ENCODE measurements around the gene NRAP. TPM values are rescaled to one million over a fixed set of nuclear protein-coding genes. Genes with fewer than 3 reads are reported as not detected.

Gene NRAP
- total RNA-seq, 1 experiment from 2014 or later: not detected

DNA sequence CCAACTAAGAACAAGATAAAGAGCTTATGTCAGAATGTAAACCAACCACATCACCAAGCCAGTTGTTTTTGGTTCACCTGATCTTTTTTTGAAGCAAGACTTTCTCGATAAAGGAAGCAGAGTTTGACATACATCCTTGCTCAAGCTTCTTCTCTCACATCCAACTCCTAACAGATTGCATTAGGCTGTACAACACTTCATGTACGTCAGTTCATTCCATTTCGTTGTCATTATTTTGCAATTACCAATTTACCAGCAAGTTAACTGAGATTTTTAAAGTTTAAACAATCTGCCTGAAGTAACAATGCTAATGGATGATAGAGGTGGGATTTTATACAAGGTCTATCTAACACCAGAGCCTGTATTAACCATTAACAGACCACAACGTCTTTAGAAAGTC is 41.0 kb downstream of the NRAP start:
- TF ChIP-seq, protein P1, sequence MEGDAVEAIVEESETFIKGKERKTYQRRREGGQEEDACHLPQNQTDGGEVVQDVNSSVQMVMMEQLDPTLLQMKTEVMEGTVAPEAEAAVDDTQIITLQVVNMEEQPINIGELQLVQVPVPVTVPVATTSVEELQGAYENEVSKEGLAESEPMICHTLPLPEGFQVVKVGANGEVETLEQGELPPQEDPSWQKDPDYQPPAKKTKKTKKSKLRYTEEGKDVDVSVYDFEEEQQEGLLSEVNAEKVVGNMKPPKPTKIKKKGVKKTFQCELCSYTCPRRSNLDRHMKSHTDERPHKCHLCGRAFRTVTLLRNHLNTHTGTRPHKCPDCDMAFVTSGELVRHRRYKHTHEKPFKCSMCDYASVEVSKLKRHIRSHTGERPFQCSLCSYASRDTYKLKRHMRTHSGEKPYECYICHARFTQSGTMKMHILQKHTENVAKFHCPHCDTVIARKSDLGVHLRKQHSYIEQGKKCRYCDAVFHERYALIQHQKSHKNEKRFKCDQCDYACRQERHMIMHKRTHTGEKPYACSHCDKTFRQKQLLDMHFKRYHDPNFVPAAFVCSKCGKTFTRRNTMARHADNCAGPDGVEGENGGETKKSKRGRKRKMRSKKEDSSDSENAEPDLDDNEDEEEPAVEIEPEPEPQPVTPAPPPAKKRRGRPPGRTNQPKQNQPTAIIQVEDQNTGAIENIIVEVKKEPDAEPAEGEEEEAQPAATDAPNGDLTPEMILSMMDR (IDR thresholded peaks at IDR 0.05; ENCODE audit: unreplicated experiment): no peak
- Mint-ChIP-seq H3K36me3 (ENCODE audit: insufficient read depth, unreplicated experiment) (no peaks in the 10 kb centered on the region), H3K27me3 (ENCODE audit: unreplicated experiment) (peaks cover 55% of the 10 kb centered on the region), H3K4me1 (ENCODE audit: low read depth, unreplicated experiment) (no peaks in the 10 kb centered on the region), H3K4me3 (ENCODE audit: low read depth, unreplicated experiment) (no peak overlapping the region), H3K9me3 (ENCODE audit: low read depth, unreplicated experiment) (no peaks in the 10 kb centered on the region), H3K27ac (ENCODE audit: unreplicated experiment) (no peak overlapping the region)
- CTCF ChIA-PET: no interaction called here
- no TSS peak for BruUV-seq (replicated peaks)
- DNase-seq: no peak
- intact Hi-C loops (cut with micrococcal nuclease; ENCODE audit: unreplicated experiment): no loop called here

DNA sequence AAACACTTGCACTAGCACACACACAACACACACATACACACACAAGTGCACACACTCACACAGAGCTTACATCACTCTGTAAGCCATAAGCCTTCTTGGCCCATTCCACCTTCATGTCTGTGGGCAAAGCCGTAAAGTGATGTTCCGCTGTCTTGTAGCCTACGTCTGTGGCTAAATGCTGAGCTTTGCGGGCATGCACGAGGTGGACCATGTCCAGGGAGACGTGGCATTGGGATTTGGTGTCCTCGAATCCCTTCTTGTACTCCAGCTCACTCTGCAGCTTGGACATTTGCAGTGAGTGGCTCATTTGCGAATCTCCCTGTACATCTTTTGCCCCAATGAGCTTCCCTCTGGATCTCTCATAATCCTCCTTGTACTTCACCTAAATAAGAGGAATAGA is 42.0 kb downstream of the NRAP start:
- H3K4me3 Mint-ChIP-seq (ENCODE audit: low read depth, unreplicated experiment): no peak overlapping the region
- no TSS peak for BruUV-seq (replicated peaks)
- H3K27ac Mint-ChIP-seq (ENCODE audit: unreplicated experiment): no peak overlapping the region
- TF ChIP-seq, protein P1 (IDR thresholded peaks at IDR 0.05; ENCODE audit: unreplicated experiment): no peak
- intact Hi-C loops (cut with micrococcal nuclease; ENCODE audit: unreplicated experiment): no loop called here
- CTCF ChIA-PET: no interaction called here
- H3K4me1 Mint-ChIP-seq (ENCODE audit: low read depth, unreplicated experiment): no peaks in the 10 kb centered on the region
- no peak for DNase-seq
- H3K27me3 Mint-ChIP-seq (ENCODE audit: unreplicated experiment): peaks cover 55% of the 10 kb centered on the region
- no peaks in the 10 kb centered on the region for H3K36me3 Mint-ChIP-seq (ENCODE audit: insufficient read depth, unreplicated experiment)
- H3K9me3 Mint-ChIP-seq (ENCODE audit: low read depth, unreplicated experiment): no peaks in the 10 kb centered on the region

DNA sequence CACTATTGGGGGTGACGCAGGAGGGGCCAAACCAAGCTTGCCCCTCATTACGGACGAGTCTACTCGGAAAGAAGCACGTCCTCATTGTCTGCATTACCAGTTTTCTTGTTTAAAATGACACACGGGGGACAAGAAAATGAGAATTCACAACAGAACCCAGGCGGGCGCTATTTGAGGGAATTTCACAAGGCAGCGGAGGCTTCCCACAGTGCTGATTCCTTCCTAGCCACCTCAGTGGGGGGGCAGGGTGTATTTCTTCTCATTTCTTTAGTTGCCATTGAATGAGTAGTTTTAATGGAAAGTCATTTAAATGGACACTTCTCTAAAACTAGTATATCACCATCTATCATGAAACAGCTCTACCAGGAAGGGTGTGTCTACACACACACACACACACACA is 42.9 kb downstream of the NRAP start:
- H3K27me3 Mint-ChIP-seq (ENCODE audit: unreplicated experiment): peaks cover 55% of the 10 kb centered on the region
- TF ChIP-seq, protein P1 (IDR thresholded peaks at IDR 0.05; ENCODE audit: unreplicated experiment): no peak
- intact Hi-C loops (cut with micrococcal nuclease; ENCODE audit: unreplicated experiment): no loop called here
- CTCF ChIA-PET: no interaction called here
- H3K36me3 Mint-ChIP-seq (ENCODE audit: insufficient read depth, unreplicated experiment): no peaks in the 10 kb centered on the region
- H3K9me3 Mint-ChIP-seq (ENCODE audit: low read depth, unreplicated experiment): no peaks in the 10 kb centered on the region
- no TSS peak for BruUV-seq (replicated peaks)
- H3K27ac Mint-ChIP-seq (ENCODE audit: unreplicated experiment): no peak overlapping the region
- no peaks in the 10 kb centered on the region for H3K4me1 Mint-ChIP-seq (ENCODE audit: low read depth, unreplicated experiment)
- DNase-seq: no peak
- no peak overlapping the region for H3K4me3 Mint-ChIP-seq (ENCODE audit: low read depth, unreplicated experiment)

DNA sequence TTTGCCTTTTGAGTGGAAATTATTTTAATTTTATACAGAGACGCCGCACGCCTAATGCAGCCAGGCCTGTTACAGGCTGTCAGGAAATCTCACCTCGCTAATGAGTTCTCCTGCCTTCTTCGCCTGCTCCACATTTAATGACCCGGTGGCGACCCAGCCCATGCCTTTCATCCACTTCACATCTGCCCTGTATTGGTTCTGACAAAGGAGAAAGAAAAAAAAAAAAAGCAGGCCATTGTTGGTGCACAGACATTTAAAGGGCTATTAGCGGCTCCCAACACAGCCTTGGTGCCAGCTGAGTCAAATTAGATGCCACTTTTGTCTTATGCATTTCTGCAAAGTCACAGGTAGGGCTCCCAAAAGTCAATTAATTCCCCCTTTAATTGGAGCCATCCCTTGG is 43.3 kb downstream of the NRAP start:
- CTCF ChIA-PET: no interaction called here
- H3K27ac Mint-ChIP-seq (ENCODE audit: unreplicated experiment): no peak overlapping the region
- BruUV-seq (replicated peaks): no TSS peak
- peaks cover 55% of the 10 kb centered on the region for H3K27me3 Mint-ChIP-seq (ENCODE audit: unreplicated experiment)
- DNase-seq: no peak
- TF ChIP-seq, protein P1 (IDR thresholded peaks at IDR 0.05; ENCODE audit: unreplicated experiment): no peak
- intact Hi-C loops (cut with micrococcal nuclease; ENCODE audit: unreplicated experiment): no loop called here
- no peaks in the 10 kb centered on the region for H3K9me3 Mint-ChIP-seq (ENCODE audit: low read depth, unreplicated experiment)
- H3K36me3 Mint-ChIP-seq (ENCODE audit: insufficient read depth, unreplicated experiment): no peaks in the 10 kb centered on the region
- H3K4me1 Mint-ChIP-seq (ENCODE audit: low read depth, unreplicated experiment): no peaks in the 10 kb centered on the region
- H3K4me3 Mint-ChIP-seq (ENCODE audit: low read depth, unreplicated experiment): no peak overlapping the region

DNA sequence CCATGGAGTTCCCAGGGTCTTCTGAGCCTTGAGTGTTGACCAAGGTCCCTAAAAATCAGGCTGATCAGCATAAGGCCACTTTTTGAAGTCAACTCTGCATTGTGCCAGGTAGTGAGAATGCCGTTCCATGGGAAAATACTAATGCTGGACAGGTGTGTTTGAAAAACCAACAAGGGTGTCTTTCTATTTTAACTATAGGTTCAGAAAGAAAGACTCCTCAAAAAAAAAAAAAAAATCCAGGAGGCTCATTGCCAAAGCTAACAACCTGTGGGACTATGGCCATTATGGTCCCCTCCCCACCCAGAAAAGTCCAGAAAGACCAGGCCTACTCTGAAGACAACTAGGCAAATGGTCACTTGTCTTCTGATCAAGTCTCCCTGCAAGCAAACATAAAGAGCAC is 44.4 kb downstream of the NRAP start:
- H3K27ac Mint-ChIP-seq (ENCODE audit: unreplicated experiment): no peak overlapping the region
- TF ChIP-seq, protein P1 (IDR thresholded peaks at IDR 0.05; ENCODE audit: unreplicated experiment): no peak
- no peaks in the 10 kb centered on the region for H3K4me1 Mint-ChIP-seq (ENCODE audit: low read depth, unreplicated experiment)
- BruUV-seq (replicated peaks): no TSS peak
- H3K36me3 Mint-ChIP-seq (ENCODE audit: insufficient read depth, unreplicated experiment): no peaks in the 10 kb centered on the region
- peaks cover 55% of the 10 kb centered on the region for H3K27me3 Mint-ChIP-seq (ENCODE audit: unreplicated experiment)
- no peaks in the 10 kb centered on the region for H3K9me3 Mint-ChIP-seq (ENCODE audit: low read depth, unreplicated experiment)
- intact Hi-C loops (cut with micrococcal nuclease; ENCODE audit: unreplicated experiment): no loop called here
- no peak overlapping the region for H3K4me3 Mint-ChIP-seq (ENCODE audit: low read depth, unreplicated experiment)
- CTCF ChIA-PET: no interaction called here
- no peak for DNase-seq
